HepG2 (cell line): Measurements from ENCODE around the gene MAPK12. TPM values are rescaled to one million over a fixed set of nuclear protein-coding genes. Genes with fewer than 3 reads are reported as not detected.

Experiments used
- ATAC-seq: fragments of 200-7000 bp; cut with Tn5 transposase; 3 replicates; pipeline ENCODE4 v1.9.1; 2020; ENCODE audit warnings: mild to moderate bottlenecking, moderate library complexity
- BruUV-seq: library from RNA; stranded (reverse); fragments of 400-500 nt; replicated peaks from 2 replicates; lab custom pipeline; 2021; lab: Mats Ljungman, UMichigan
- CTCF ChIA-PET: fragments of 300-600 bp; formaldehyde crosslinking; extraction: SDS; loops from one replicate; lab custom pipeline; 2021; ENCODE audit warnings: low total read pairs, inconsistent platforms, low intra/inter-chr PET ratio; lab: Yijun Ruan, JAX
- POLR2A ChIA-PET: fragments of 350-600 bp; sonication (Branson Sonifier 250); formaldehyde crosslinking; loops from one replicate; lab custom pipeline; 2020; ENCODE audit warnings: antibody characterized with exemption, inconsistent platforms; lab: Yijun Ruan, JAX
- DNase-seq: peaks from one replicate; pipeline ENCODE4 v3.0.0-alpha.2; 2015; ENCODE audit warnings: low spot score
- FAIRE-seq: peaks from 3 replicates; lab custom pipeline; 2011; peaks lifted over from hg19 to GRCh38; lab: Jason Lieb, UNC
- H2AFZ ChIP-seq: one replicate; pipeline ENCODE4 v1.6.1; 2011; ENCODE audit warnings: low read length, inconsistent platforms
- H3K27ac ChIP-seq: fragments of 300-600 bp; 3 replicates; pipeline ENCODE4 v1.8.0; 2011; ENCODE audit warnings: mixed run types, mild to moderate bottlenecking, mixed read lengths, low read length, inconsistent platforms; ENCODE audit not compliant: insufficient read depth; ENCODE audit errors: extremely low read length
- H3K27me3 ChIP-seq, 2 experiments: fragments of 200-600 bp in 1 of 2; 2 replicates in 1 of 2; 3 replicates in 1 of 2; pipeline versions ENCODE4 v1.6.0 to v1.8.0; 2011; ENCODE audit warnings: low read length in 2 of 2, mild to moderate bottlenecking in 2 of 2, moderate library complexity in 2 of 2, inconsistent platforms in 1 of 2; ENCODE audit not compliant: insufficient read depth in 2 of 2, control insufficient read depth in 1 of 2
- H3K36me3 ChIP-seq, 2 experiments: fragments of 200-600 bp in 1 of 2; replicated peaks in 1 of 2; 2 replicates in 1 of 2; 3 replicates in 1 of 2; pipeline versions ENCODE4 v1.5.1 to v1.8.0; 2011; ENCODE audit warnings: low read length in 2 of 2, inconsistent platforms in 1 of 2; ENCODE audit not compliant: insufficient read depth in 2 of 2, control insufficient read depth in 1 of 2
- H3K4me1 ChIP-seq: 2 replicates; pipeline ENCODE4 v1.5.1; 2012; ENCODE audit warnings: low read length, inconsistent platforms; ENCODE audit not compliant: insufficient read depth
- H3K4me2 ChIP-seq: 2 replicates; pipeline ENCODE4 v1.6.0; 2011; ENCODE audit warnings: low read depth, low read length, inconsistent platforms
- H3K4me3 ChIP-seq, 3 experiments: fragments of 200-600 bp in 1 of 3; sonication (generic), shearing (Covaris generic) in 1 of 3; replicated peaks in 1 of 3; 2 replicates each; pipeline ENCODE4 v1.5.1; 2011 to 2016; ENCODE audit warnings: low read length in 3 of 3, inconsistent platforms in 2 of 3, low read depth in 2 of 3, mild to moderate bottlenecking in 2 of 3, control low read depth in 1 of 3, mixed read lengths in 1 of 3; ENCODE audit not compliant: insufficient read depth in 1 of 3
- H3K79me2 ChIP-seq: one replicate; pipeline ENCODE4 v1.6.1; 2011; ENCODE audit warnings: low read length, inconsistent platforms; ENCODE audit not compliant: insufficient read depth
- H3K9ac ChIP-seq: 2 replicates; pipeline ENCODE4 v1.6.0; 2011; ENCODE audit warnings: mild to moderate bottlenecking, low read depth, low read length, inconsistent platforms; ENCODE audit not compliant: insufficient read depth
- H3K9me3 ChIP-seq: 2 replicates; pipeline ENCODE4 v1.5.1; 2012; ENCODE audit warnings: mild to moderate bottlenecking, low read length
- H4K20me1 ChIP-seq: 2 replicates; pipeline ENCODE4 v1.6.0; 2011; ENCODE audit warnings: inconsistent platforms, mild to moderate bottlenecking, low read length, moderate library complexity; ENCODE audit not compliant: insufficient read depth
- GABPA ChIP-seq, 2 experiments: IDR thresholded peaks; 2 replicates each; pipeline ENCODE4 v1.6.1; 2011 to 2016; ENCODE audit warnings: low read depth in 2 of 2, low read length in 1 of 2, missing biosample characterization in 1 of 2, missing genetic modification characterization in 1 of 2
- MAX ChIP-seq: IDR thresholded peaks from 2 replicates; pipeline ENCODE4 v1.6.1; 2012; ENCODE audit warnings: inconsistent platforms
- NONO ChIP-seq, 2 experiments: fragments of 450-650 bp in 1 of 2; sonication (generic) in 1 of 2; formaldehyde crosslinking in 1 of 2; IDR thresholded peaks in 1 of 2; conservative IDR thresholded peaks in 1 of 2; 2 replicates each; pipeline versions ENCODE4 v1.6.1 to v1.8.0; 2017 to 2022; ENCODE audit warnings: mild to moderate bottlenecking in 1 of 2, missing genetic modification reagents in 1 of 2, moderate library complexity in 1 of 2
- POLR2A ChIP-seq, 2 experiments: IDR thresholded peaks; 2 replicates each; pipeline ENCODE4 v1.6.1; 2011; ENCODE audit warnings: low read depth in 2 of 2, low read length in 2 of 2, mild to moderate bottlenecking in 1 of 2, moderate library complexity in 1 of 2; ENCODE audit not compliant: insufficient read depth in 1 of 2
- SMAD3 ChIP-seq: sonication (generic); formaldehyde crosslinking; IDR thresholded peaks from 2 replicates; pipeline ENCODE4 v1.4.0; 2020; ENCODE audit warnings: missing genetic modification reagents
- ZNF143 ChIP-seq: sonication (generic); formaldehyde crosslinking; IDR thresholded peaks from 2 replicates; pipeline ENCODE4 v1.4.0; 2020; ENCODE audit warnings: missing genetic modification reagents
- ZNF263 ChIP-seq: sonication (generic); formaldehyde crosslinking; IDR thresholded peaks from 2 replicates; pipeline ENCODE4 v1.4.0; 2020; ENCODE audit warnings: missing genetic modification reagents
- ZNF281 ChIP-seq: sonication (generic); formaldehyde crosslinking; IDR thresholded peaks from 2 replicates; pipeline ENCODE4 v1.4.0; 2020; ENCODE audit warnings: missing genetic modification reagents, borderline replicate concordance
- ZNF510 ChIP-seq: sonication (generic); formaldehyde crosslinking; IDR thresholded peaks from 2 replicates; pipeline ENCODE4 v1.4.0; 2020; ENCODE audit warnings: low read depth, mild to moderate bottlenecking, missing genetic modification reagents
- ZNF670 ChIP-seq: sonication (generic); formaldehyde crosslinking; IDR thresholded peaks from 2 replicates; pipeline ENCODE4 v1.8.0; 2022; ENCODE audit warnings: mild to moderate bottlenecking, missing genetic modification reagents, borderline replicate concordance
- ZNF75D ChIP-seq: sonication (generic); formaldehyde crosslinking; IDR thresholded peaks from 2 replicates; pipeline ENCODE4 v1.8.1; 2023; ENCODE audit warnings: missing genetic modification reagents, mild to moderate bottlenecking, borderline replicate concordance
- WGBS: methylation state at CpG from one replicate; pipeline ENCODE4 v1.1.6; 2017; ENCODE audit warnings: low lambda C conversion rate; 5-methylcytosine and 5-hydroxymethylcytosine counted together
- in situ Hi-C: cut with HindIII; loops from 2 replicates; pipeline ENCODE4 v1.10.0; 2017; ENCODE audit warnings: low pct_unique_long_range_greater_than_20kb; ENCODE audit not compliant: extremely low pct_ligation_motif_present
- intact Hi-C: fragments of 100-400 bp; cut with micrococcal nuclease; formaldehyde crosslinking; loops from one replicate; pipeline ENCODE4 v1.10.0; 2022; ENCODE audit not compliant: unreplicated experiment
- polyA plus RNA-seq, 8 experiments: library from polyadenylated mRNA; depleted of rRNA in 3 of 8; stranded (reverse) in 7 of 8; unstranded in 1 of 8; fragments of >200 nt; fragmentation: Illumina TruSeq in 4 of 8; extraction: Trizol in 4 of 8; gene quantifications; 2 replicates each; pipeline versions ENCODE4 v1.2.1 to v1.2.3, GENCODE V29; 2011 to 2016; ENCODE audit warnings: low read depth in 4 of 8, missing spikeins in 1 of 8, mixed read lengths in 1 of 8; ENCODE audit not compliant: insufficient read depth in 1 of 8
- total RNA-seq, 5 experiments: library from RNA; depleted of rRNA; stranded (reverse); fragments of >200 nt; fragmentation: Illumina TruSeq; extraction: Trizol; gene quantifications; 2 replicates each; pipeline ENCODE4 v1.2.3, GENCODE V29; 2016; ENCODE audit warnings: low read depth in 1 of 5
- TF ChIP-seq, protein P1 (sequence below): sonication (generic); formaldehyde crosslinking; IDR thresholded peaks from 2 replicates; pipeline ENCODE4 v1.5.1; 2020; ENCODE audit warnings: mild to moderate bottlenecking, missing genetic modification reagents, moderate library complexity

MAPK12 gene
- total and polyA plus RNA-seq, 2 of the 13 experiments (the other 11 are each of a cell fraction or from before 2014, with no cell fraction given) = 22.2 to 23.3 TPM

- TF ChIP-seq MAX = 0 out of 2 replicates have a peak, but pooled peaks have one; percentile 28
- peak; percentile 77 for TF ChIP-seq ZNF263
- TF ChIP-seq NONO (IDR thresholded peaks at IDR 0.05) = no peak
- 0 out of 2 replicates have a peak, but pooled peaks have one; percentile 11 for TF ChIP-seq NONO (CRISPR knock-in tag; conservative IDR thresholded peaks at IDR 0.05)
Measured at GRCh38 chr22:50218996-50219727, 42.3 kb downstream of the MAPK12 start (continued).

GRCh38 chr22:50218153-50218995 is 43.1 kb downstream of the MAPK12 start:
- in situ Hi-C loops (no loop called here), intact Hi-C loops (no loop called here)
- Histone ChIP-seq H3K36me3 (peaks cover 23 to 69% of the 10 kb centered on the region in 2 experiments; a peak in 4 of 5 replicates), H3K9ac (no peak overlapping the region), H3K4me3 (no peak overlapping the region), H4K20me1 (peaks cover 5% of the 10 kb centered on the region; the same call in 1 of the 2 replicates), H3K4me1 (no peaks in the 10 kb centered on the region), H3K79me2 (peaks cover 5% of the 10 kb centered on the region), H3K27me3 (no peaks in the 10 kb centered on the region), H3K27ac (no peak overlapping the region), H2AFZ (no peak overlapping the region), H3K9me3 (no peaks in the 10 kb centered on the region), H3K4me2 (no peak overlapping the region)
- ATAC-seq (peak; percentile 11), FAIRE-seq (no peak), DNase-seq (no peak)
- WGBS = 84% methylated on average over 10 of the region's 43 CpGs
- no TSS peak for BruUV-seq
- ChIA-PET CTCF (interaction anchor here (0.6 kb wide), 1 partner anchor 123 kb away, joined by 3 read pairs; no protein-coding TSS in a partner anchor), POLR2A (interaction anchor here (1.3 kb wide), 1 partner anchor 32 kb away, joined by 3 read pairs; the partner anchor contains the start of gene HDAC10)
- TF ChIP-seq ZNF143 (CRISPR knock-in tag) (no peak), ZNF75D (CRISPR knock-in tag) (no peak), POLR2A (IDR thresholded peaks at IDR 0.05; ENCODE audit: insufficient read depth in 1 of 2, low read depth in 2 of 2, low read length in 2 of 2) (peak in 1 of 2 experiments; percentile 28; a peak in 1 of 4 replicates), ZNF281 (peak; percentile 48; the same call in 1 of the 2 replicates), ZNF510 (no peak), GABPA (IDR thresholded peaks at IDR 0.05; ENCODE audit: low read depth, low read length) (peak; percentile 4; the same call in 1 of the 2 replicates), GABPA (CRISPR knock-in tag; IDR thresholded peaks at IDR 0.05; ENCODE audit: low read depth) (no peak), ZNF670 (CRISPR knock-in tag) (no peak), SMAD3 (CRISPR knock-in tag) (no peak)
- TF ChIP-seq, protein P1, sequence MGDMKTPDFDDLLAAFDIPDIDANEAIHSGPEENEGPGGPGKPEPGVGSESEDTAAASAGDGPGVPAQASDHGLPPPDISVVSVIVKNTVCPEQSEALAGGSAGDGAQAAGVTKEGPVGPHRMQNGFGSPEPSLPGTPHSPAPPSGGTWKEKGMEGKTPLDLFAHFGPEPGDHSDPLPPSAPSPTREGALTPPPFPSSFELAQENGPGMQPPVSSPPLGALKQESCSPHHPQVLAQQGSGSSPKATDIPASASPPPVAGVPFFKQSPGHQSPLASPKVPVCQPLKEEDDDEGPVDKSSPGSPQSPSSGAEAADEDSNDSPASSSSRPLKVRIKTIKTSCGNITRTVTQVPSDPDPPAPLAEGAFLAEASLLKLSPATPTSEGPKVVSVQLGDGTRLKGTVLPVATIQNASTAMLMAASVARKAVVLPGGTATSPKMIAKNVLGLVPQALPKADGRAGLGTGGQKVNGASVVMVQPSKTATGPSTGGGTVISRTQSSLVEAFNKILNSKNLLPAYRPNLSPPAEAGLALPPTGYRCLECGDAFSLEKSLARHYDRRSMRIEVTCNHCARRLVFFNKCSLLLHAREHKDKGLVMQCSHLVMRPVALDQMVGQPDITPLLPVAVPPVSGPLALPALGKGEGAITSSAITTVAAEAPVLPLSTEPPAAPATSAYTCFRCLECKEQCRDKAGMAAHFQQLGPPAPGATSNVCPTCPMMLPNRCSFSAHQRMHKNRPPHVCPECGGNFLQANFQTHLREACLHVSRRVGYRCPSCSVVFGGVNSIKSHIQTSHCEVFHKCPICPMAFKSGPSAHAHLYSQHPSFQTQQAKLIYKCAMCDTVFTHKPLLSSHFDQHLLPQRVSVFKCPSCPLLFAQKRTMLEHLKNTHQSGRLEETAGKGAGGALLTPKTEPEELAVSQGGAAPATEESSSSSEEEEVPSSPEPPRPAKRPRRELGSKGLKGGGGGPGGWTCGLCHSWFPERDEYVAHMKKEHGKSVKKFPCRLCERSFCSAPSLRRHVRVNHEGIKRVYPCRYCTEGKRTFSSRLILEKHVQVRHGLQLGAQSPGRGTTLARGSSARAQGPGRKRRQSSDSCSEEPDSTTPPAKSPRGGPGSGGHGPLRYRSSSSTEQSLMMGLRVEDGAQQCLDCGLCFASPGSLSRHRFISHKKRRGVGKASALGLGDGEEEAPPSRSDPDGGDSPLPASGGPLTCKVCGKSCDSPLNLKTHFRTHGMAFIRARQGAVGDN (CRISPR knock-in tag) = peak; percentile 25
